Breast epithelium (tissue), 4 donors: ENCODE results near the gene FFAR1. TPM values are rescaled to one million over a fixed set of nuclear protein-coding genes. Genes with fewer than 3 reads are reported as not detected.

Source experiments
- DNase-seq, 2 donors: peaks; one replicate each; pipeline ENCODE4 v3.0.0-alpha.2; 2019; ENCODE audit warnings: low spot score in 2 of 2
- H3K27ac ChIP-seq, 2 donors: fragments of 200-600 bp; sonication (generic) in 1 of 2; one replicate each; pipeline ENCODE4 v1.5.1; 2016 to 2019; ENCODE audit warnings: mild to moderate bottlenecking in 1 of 2
- H3K27me3 ChIP-seq, 2 donors: fragments of 200-600 bp; sonication (generic) in 1 of 2; one replicate each; pipeline versions ENCODE4 v1.5.1 to v1.6.0; 2017 to 2019; ENCODE audit warnings: control low read depth in 1 of 2, mild to moderate bottlenecking in 1 of 2
- H3K36me3 ChIP-seq: fragments of 200-600 bp; one replicate; pipeline ENCODE4 v1.5.1; 2019
- H3K4me1 ChIP-seq, 2 donors: fragments of 200-600 bp; sonication (generic); one replicate each; pipeline ENCODE4 v1.5.1; 2016 to 2019; ENCODE audit warnings: control low read depth in 1 of 2
- H3K4me3 ChIP-seq, 3 donors: fragments of 200-600 bp; sonication (generic); 1 replicate in 2 of 3; 2 replicates in 1 of 3; pipeline ENCODE4 v1.5.1; 2016 to 2019; ENCODE audit warnings: mild to moderate bottlenecking in 3 of 3, moderate library complexity in 2 of 3
- H3K9me3 ChIP-seq, 2 donors: fragments of 200-600 bp; sonication (generic) in 1 of 2; one replicate each; pipeline ENCODE4 v1.5.1; 2016 to 2019; ENCODE audit warnings: control low read depth in 1 of 2
- CTCF ChIP-seq, 3 donors: fragments of 450-650 bp; IDR thresholded peaks; one replicate each; pipeline ENCODE4 v1.5.1; 2016 to 2017; ENCODE audit warnings: antibody characterized with exemption in 3 of 3, mild to moderate bottlenecking in 3 of 3, moderate library complexity in 3 of 3
- POLR2A ChIP-seq: fragments of 450-650 bp; IDR thresholded peaks from one replicate; pipeline ENCODE4 v1.6.1; 2016; ENCODE audit warnings: antibody characterized with exemption, mild to moderate bottlenecking, moderate library complexity
- POLR2AphosphoS5 ChIP-seq, 3 donors: sonication (generic); formaldehyde crosslinking; IDR thresholded peaks; one replicate each; pipeline ENCODE4 v1.6.1; 2017; ENCODE audit warnings: antibody characterized with exemption in 3 of 3
- intact Hi-C: fragments of 100-400 bp; cut with DNase I; formaldehyde crosslinking; loops from one replicate; pipeline ENCODE4 v1.15.1; 2023; ENCODE audit warnings: low total_unique reads
- total RNA-seq, 3 donors: library from RNA; depleted of rRNA; stranded (reverse); fragments of >200 nt; gene quantifications; one replicate each; pipeline ENCODE4 v1.1.0, GENCODE V29; 2016

FFAR1 gene
- total RNA-seq, 3 donors from 2014 or later, result not detected

- Histone ChIP-seq H3K9me3 (no peaks in the 10 kb centered on the region), H3K36me3 (no peaks in the 10 kb centered on the region), H3K4me3 (no peak overlapping the region), H3K27ac (no peak overlapping the region), H3K27me3 (no peaks in the 10 kb centered on the region), H3K4me1 (no peaks in the 10 kb centered on the region)
- intact Hi-C loops, result loop anchor here (5.0 kb wide), 1 partner anchor 814 kb away; no protein-coding TSS in a partner anchor
- no peak for DNase-seq
- TF ChIP-seq CTCF (IDR thresholded peaks at IDR 0.05) (no peak), POLR2AphosphoS5 (IDR thresholded peaks at IDR 0.05) (no peak), POLR2A (no peak)
Measured at GRCh38 chr19:35315883-35316282, 31.8 kb upstream of the FFAR1 start.

GRCh38 chr19:35316560-35316959 is 31.1 kb upstream of the FFAR1 start:
- no peak for DNase-seq
- Histone ChIP-seq H3K9me3 (no peaks in the 10 kb centered on the region), H3K36me3 (no peaks in the 10 kb centered on the region), H3K27me3 (no peaks in the 10 kb centered on the region), H3K27ac (no peak overlapping the region), H3K4me3 (no peak overlapping the region), H3K4me1 (no peaks in the 10 kb centered on the region)
- TF ChIP-seq POLR2A (no peak), POLR2AphosphoS5 (IDR thresholded peaks at IDR 0.05) (no peak), CTCF (IDR thresholded peaks at IDR 0.05) (no peak)
- intact Hi-C loops, result loop anchor here (5.0 kb wide), 1 partner anchor 814 kb away; no protein-coding TSS in a partner anchor

GRCh38 chr19:35317464-35318043 is 30.1 kb upstream of the FFAR1 start:
- Histone ChIP-seq H3K36me3 (no peaks in the 10 kb centered on the region), H3K9me3 (peaks cover 0 to 5% of the 10 kb centered on the region in 2 donors), H3K4me3 (no peak overlapping the region), H3K27me3 (no peaks in the 10 kb centered on the region), H3K27ac (peak overlapping the region; percentile 0 to 66), H3K4me1 (no peaks in the 10 kb centered on the region)
- DNase-seq, result no peak
- TF ChIP-seq POLR2A (no peak), POLR2AphosphoS5 (IDR thresholded peaks at IDR 0.05) (no peak), CTCF (IDR thresholded peaks at IDR 0.05) (no peak)
- intact Hi-C loops, result loop anchor here (5.0 kb wide), 1 partner anchor 815 kb away; no protein-coding TSS in a partner anchor

- peak; percentile 83 to 85 for DNase-seq
- TF ChIP-seq POLR2AphosphoS5 (IDR thresholded peaks at IDR 0.05) (peak; percentile 44 to 69 (median 47)), POLR2A (no peak), CTCF (IDR thresholded peaks at IDR 0.05) (no peak)
- Histone ChIP-seq H3K9me3 (peaks cover 0 to 5% of the 10 kb centered on the region in 2 donors), H3K27me3 (no peaks in the 10 kb centered on the region), H3K4me3 (no peak overlapping the region), H3K36me3 (no peaks in the 10 kb centered on the region), H3K27ac (peak overlapping the region; percentile 61 to 83), H3K4me1 (no peaks in the 10 kb centered on the region)
- intact Hi-C loops, result loop anchor here (5.0 kb wide), 1 partner anchor 817 kb away; no protein-coding TSS in a partner anchor
Measured at GRCh38 chr19:35318679-35319448, 28.8 kb upstream of the FFAR1 start.
